Epithelial cell of esophagus (primary cell): Measurements from ENCODE around the gene GLB1L2.

ENCODE experiments used
- DNase-seq: peaks from one replicate; pipeline ENCODE4 v3.0.0; 2010; ENCODE audit warnings: low read depth
- H3K4me3 ChIP-seq: 2 replicates; pipeline ENCODE4 v1.5.1; 2011; ENCODE audit warnings: mild to moderate bottlenecking, low read length, control low read depth
- TF ChIP-seq, protein P1 (sequence below): IDR thresholded peaks from 2 replicates; pipeline ENCODE4 v1.5.1; 2011; ENCODE audit warnings: low read depth, mild to moderate bottlenecking, low read length, control low read depth, inconsistent platforms; ENCODE audit not compliant: insufficient read depth; ENCODE audit errors: missing control alignments

GLB1L2 gene

DNA sequence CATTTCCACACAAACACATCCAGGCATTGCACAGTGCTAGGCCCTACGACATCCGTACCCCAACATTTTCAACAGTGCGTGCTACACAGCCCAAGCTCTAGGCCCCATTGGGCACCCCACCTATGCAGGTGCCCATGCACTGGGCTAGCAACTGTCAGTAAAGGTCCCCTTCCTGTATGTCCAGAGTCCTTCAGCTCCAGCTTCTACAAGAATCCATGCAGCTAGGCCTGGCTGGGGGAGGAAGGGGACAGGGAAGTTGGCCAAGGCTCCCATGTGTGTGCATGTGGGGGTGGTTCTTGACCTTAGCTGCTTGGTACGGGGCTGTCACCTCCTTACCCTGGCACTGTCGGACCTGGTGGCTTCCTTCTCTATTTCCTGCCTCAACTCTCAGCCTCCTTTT, 79.0 kb downstream of the GLB1L2 start:
- no peak for DNase-seq
- H3K4me3 ChIP-seq, result no peak overlapping the region
- TF ChIP-seq, protein P1, sequence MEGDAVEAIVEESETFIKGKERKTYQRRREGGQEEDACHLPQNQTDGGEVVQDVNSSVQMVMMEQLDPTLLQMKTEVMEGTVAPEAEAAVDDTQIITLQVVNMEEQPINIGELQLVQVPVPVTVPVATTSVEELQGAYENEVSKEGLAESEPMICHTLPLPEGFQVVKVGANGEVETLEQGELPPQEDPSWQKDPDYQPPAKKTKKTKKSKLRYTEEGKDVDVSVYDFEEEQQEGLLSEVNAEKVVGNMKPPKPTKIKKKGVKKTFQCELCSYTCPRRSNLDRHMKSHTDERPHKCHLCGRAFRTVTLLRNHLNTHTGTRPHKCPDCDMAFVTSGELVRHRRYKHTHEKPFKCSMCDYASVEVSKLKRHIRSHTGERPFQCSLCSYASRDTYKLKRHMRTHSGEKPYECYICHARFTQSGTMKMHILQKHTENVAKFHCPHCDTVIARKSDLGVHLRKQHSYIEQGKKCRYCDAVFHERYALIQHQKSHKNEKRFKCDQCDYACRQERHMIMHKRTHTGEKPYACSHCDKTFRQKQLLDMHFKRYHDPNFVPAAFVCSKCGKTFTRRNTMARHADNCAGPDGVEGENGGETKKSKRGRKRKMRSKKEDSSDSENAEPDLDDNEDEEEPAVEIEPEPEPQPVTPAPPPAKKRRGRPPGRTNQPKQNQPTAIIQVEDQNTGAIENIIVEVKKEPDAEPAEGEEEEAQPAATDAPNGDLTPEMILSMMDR, result no peak

DNA sequence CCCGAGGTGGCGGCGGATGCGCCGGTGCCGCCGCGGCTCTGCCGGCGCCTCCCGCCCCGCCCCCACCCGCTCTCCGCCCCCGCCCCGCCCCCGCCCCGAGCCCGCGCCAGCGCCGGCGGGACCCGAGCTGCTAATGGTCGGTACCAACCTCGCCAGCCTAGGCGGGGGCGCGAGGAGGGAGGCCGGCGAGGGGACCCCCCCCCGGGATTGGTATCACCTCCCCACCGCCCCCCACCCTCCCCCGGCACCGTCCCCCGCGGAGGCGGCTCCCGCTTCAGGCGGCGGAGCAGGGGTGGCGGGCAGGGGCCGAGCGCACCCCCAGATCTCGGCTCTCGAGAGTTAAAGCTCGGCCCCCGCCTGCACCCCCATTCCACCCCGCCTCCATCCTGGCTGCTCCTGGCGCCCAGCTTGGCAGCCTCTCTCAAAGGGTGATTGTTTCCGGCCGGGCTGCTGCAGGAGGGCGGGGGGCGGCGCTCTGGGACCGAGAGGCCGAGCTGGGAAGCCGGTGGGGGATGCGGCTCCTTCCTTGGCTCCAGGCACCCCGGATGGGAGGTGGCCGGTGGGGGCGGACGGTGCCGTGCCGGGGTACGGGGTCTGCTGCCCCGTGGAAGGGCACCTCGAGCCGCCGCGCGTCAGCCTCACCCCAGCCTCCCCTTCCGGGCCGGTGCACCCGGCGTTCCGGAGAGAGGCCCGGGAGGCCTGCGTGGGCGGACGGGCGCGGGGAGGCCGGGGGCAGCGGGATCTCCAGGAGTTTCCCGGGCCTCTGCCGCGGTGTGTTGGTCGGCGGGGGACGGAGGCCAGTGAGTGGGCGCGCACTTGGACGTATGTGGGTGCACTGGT, 80.6 kb downstream of the GLB1L2 start, which contains the start of gene B3GAT1:
TSS of gene B3GAT1 (minus strand) at position 40 of the 840 bp plus-strand sequence. CDS start 24,583 bp downstream, outside the sequence.
- H3K4me3 ChIP-seq, result no peak within 1 kb of the TSS
- DNase-seq, result no peak
- TF ChIP-seq, protein P1, result no peak

DNA sequence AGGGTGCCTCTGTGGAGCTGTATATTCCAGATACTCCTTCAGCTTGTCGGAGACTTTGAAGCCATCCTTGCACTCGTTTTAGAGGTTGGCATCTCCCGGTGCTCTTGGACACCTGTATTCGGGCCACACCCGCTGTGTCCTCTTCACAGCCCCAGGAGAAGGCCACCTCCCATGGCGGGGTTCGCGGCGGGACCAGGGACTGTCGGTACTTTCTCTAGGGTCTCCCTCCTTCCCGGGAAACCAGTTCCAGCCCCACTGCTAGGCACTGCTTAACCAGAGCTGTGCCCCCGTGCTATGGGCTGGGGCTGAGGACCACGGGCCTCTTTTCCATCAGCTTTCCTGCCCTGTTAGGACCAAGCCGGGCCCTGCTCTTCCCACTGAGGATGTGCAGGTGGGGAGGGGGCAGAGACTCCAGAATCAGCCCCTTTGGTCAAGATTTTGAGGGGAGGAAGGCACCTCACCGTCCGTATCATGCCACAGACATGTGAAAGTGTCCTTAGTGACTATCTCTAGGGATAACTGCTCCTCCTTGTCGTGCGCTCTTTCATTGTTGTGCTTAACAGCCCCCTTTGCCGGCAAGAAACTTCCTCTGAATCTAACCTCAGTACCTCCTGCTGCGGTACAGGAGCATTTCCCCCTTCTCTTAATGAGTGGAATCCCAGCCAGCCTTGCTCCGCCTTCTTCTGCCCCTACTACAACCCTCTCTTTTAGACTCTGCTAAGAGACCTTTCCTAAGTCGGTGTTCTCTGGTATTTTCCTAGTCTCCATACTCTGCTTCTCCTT, 81.4 kb downstream of the GLB1L2 start:
- no peak overlapping the region for H3K4me3 ChIP-seq
- no peak for DNase-seq
- TF ChIP-seq, protein P1, result no peak

DNA sequence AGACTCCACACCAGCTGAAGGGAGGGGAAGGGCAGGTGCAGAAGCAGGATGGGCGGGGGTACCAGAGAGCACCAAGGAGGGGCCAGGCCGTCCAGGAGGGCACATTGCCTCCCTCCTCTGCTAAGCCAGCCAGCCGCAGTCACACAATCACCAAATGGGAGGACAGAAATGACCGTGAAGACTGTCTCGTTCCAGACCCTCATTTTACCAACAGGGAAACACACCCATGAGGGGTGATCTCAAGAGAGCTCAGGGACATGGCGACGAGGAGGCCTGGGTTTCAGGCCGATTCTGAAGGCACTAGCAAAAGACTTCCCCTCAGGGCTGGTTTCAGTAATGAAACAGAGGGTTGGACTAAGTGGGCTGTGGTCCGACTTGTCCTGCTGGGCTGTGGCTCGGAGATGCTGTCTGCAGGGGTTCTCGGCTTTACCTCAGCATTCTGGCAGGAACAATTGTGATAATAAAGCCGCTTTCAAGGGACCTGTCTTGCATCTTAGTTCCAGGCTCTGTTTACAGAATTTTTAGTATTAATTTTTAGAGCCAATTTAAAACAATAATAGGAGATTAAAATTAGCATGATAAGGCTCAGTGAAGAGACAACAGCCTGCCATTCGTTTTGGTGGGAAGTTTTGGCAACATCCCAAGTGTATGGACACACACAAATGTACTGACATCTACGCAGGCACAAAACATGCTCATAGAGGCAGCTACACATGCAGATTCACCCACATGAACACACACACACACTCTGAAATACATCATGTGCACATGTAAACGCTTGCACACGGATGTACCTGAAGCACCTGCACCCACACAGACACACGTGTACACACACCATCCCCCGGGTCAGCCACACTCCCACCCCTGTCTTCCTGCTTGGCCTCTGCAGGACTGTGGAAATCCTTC, 82.3 kb downstream of the GLB1L2 start:
- DNase-seq, result no peak
- H3K4me3 ChIP-seq, result no peak overlapping the region
- TF ChIP-seq, protein P1, result no peak

DNA sequence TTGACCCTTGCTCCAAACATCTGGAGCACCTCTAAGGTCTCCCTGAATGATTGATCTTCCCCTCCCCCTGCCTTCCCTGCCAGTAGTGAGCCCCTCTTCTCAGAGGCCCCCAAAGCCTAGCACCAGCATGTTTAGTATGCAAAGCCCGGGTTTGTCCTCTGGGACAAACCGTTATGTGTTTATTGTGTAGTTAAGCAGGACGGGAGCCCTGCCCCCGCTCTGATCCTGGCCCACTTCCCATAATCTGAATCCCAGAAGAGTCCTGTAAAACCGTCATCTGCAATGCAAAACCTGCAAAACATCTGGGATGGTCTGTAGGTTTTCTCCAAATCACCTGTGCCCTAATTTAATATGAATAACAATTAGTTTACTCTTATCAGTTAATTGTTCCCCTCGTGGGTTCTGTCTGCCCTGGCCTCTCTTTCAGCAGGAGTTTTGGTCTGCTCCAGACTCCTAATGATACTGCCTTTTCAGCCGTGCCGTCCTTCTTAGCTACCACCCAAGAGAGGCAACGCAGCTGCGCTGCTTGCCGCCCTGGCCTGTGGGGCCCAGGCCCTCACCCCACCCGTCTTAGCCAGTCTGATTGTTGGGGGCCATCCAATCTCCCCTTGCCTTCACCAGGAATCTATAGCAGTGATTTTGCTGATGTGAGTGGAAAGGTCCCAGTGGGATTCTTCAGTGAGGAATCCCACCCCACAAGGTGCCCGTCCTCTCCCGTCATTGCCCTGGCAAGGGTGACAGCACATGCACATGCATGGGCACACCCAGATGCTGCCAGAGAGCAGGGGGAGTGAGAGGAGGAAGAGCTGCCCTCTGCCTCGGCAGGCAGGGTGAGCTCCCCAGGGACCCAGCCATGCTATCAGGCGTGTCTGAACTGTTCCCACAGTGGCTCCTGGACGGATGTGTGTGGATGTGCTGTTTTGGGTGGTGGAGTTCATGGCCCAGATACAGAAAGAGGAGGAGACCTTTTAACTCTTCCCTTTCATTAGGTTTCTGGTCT, 83.3 kb downstream of the GLB1L2 start:
- no peak for DNase-seq
- H3K4me3 ChIP-seq, result no peak overlapping the region
- TF ChIP-seq, protein P1, result no peak

DNA sequence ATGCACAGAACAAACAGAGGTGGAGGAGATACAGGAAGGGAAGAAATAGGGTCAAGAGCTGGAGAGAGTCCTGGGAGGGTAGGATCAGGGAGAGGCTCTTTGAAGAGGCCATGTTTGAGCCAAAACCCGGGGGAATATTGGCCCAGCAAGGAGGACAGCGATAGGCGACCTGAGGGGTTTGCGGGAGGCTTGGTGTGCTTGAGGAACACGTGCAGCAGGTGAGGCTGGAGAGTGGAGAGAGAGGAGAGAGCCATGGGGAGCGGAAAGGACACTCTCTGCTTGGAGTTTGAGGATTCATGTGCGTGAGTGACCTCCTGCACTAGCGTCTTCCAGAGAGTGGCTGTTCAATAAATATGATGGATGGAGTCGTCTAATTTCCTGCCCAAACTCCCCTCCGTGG, 84.9 kb downstream of the GLB1L2 start:
- TF ChIP-seq, protein P1, result no peak
- no peak overlapping the region for H3K4me3 ChIP-seq
- DNase-seq, result no peak
